Lower lobe of right lung (tissue), 2 donors: ENCODE results near the gene FOXG1. TPM values are rescaled to one million over a fixed set of nuclear protein-coding genes. Genes with fewer than 3 reads are reported as not detected.

Experiments
- ATAC-seq, 2 donors: fragments of 200-7000 bp; cut with Tn5 transposase; one replicate each; pipeline ENCODE4 v1.9.1; 2020 to 2022; ENCODE audit warnings: mild to moderate bottlenecking in 2 of 2, moderate library complexity in 2 of 2
- DNase-seq: peaks from one replicate; pipeline ENCODE4 v3.0.0-alpha.2; 2020
- H3K27ac ChIP-seq: fragments of 200-600 bp; one replicate; pipeline ENCODE4 v1.8.0; 2022
- H3K27me3 ChIP-seq: fragments of 200-600 bp; one replicate; pipeline ENCODE4 v1.8.0; 2022; ENCODE audit warnings: low read depth
- H3K36me3 ChIP-seq: fragments of 200-600 bp; one replicate; pipeline ENCODE4 v1.8.0; 2022; ENCODE audit warnings: mild to moderate bottlenecking
- H3K4me1 ChIP-seq: fragments of 200-600 bp; one replicate; pipeline ENCODE4 v1.8.0; 2022
- H3K4me3 ChIP-seq: fragments of 200-600 bp; one replicate; pipeline ENCODE4 v1.8.0; 2022; ENCODE audit warnings: mild to moderate bottlenecking
- H3K9me3 ChIP-seq: fragments of 200-600 bp; one replicate; pipeline ENCODE4 v1.8.0; 2022
- intact Hi-C: fragments of 100-400 bp; cut with DNase I; formaldehyde crosslinking; loops from one replicate; pipeline ENCODE4 v1.11.0; 2022
- total RNA-seq: library from RNA; stranded (reverse); fragmentation: NEBNext Ultra II Directional; extraction: Animal tissue kit (Norgen Biotek cat#: 25700); gene quantifications from one replicate; pipeline ENCODE4 v1.2.1, GENCODE V29; 2021
- TF ChIP-seq, protein P1 (sequence below): fragments of 200-600 bp; IDR thresholded peaks from one replicate; pipeline ENCODE4 v1.8.0; 2022; ENCODE audit warnings: antibody characterized with exemption, mild to moderate bottlenecking
- donor health status: DM: no; HTN: yes; CAD: no; lungs with severe emphysema.

Gene FOXG1
- total RNA-seq, 1 donor from 2014 or later = not detected

- TF ChIP-seq, protein P1, sequence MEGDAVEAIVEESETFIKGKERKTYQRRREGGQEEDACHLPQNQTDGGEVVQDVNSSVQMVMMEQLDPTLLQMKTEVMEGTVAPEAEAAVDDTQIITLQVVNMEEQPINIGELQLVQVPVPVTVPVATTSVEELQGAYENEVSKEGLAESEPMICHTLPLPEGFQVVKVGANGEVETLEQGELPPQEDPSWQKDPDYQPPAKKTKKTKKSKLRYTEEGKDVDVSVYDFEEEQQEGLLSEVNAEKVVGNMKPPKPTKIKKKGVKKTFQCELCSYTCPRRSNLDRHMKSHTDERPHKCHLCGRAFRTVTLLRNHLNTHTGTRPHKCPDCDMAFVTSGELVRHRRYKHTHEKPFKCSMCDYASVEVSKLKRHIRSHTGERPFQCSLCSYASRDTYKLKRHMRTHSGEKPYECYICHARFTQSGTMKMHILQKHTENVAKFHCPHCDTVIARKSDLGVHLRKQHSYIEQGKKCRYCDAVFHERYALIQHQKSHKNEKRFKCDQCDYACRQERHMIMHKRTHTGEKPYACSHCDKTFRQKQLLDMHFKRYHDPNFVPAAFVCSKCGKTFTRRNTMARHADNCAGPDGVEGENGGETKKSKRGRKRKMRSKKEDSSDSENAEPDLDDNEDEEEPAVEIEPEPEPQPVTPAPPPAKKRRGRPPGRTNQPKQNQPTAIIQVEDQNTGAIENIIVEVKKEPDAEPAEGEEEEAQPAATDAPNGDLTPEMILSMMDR = no peak
- Histone ChIP-seq H3K4me3 (no peak overlapping the region), H3K27ac (no peak overlapping the region), H3K27me3 (peaks cover 77% of the 10 kb centered on the region), H3K9me3 (no peaks in the 10 kb centered on the region), H3K36me3 (no peaks in the 10 kb centered on the region), H3K4me1 (no peaks in the 10 kb centered on the region)
- ATAC-seq (no peak), DNase-seq (no peak)
- intact Hi-C loops = loop anchor here (10.0 kb wide), 1 partner anchor 779 kb away; no protein-coding TSS in a partner anchor
Measured at GRCh38 chr14:28755884-28756268, 10.7 kb upstream of the FOXG1 start.

DNA sequence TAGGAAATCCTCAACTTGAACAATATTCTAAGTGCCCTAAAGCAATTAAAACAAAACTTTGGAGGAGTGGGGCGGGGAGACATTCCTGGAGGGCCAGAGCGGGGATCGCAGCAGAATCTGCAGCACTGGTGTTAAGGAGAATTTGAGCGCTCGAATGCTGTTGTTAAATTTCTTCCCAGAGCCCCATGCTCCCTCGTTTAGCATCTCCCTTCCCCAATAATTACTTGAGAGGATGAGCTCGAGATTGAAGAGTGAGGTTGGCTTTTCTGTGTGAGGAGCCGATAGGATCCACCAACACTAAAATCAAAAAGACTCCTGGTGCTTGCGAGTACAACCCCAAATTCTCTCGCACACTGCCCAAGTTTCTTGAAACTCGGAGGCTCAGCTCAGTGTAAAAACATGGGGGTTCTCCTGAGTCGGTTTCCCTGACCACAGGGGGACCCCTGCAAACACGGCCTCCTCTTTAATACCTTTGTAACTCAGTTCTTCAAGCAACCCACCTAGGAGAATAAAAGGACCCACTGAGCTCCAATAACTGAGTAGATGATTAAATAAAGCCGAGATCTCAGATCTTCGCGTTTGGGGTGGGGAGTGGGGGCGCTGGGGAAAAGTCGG, 10.2 kb upstream of the FOXG1 start:
- TF ChIP-seq, protein P1 = no peak
- Histone ChIP-seq H3K27ac (no peak overlapping the region), H3K4me1 (no peaks in the 10 kb centered on the region), H3K9me3 (no peaks in the 10 kb centered on the region), H3K4me3 (no peak overlapping the region), H3K36me3 (no peaks in the 10 kb centered on the region), H3K27me3 (peaks cover 82% of the 10 kb centered on the region)
- intact Hi-C loops = loop anchor here (10.0 kb wide), 1 partner anchor 778 kb away; no protein-coding TSS in a partner anchor
- ATAC-seq = no peak
- no peak for DNase-seq

- Histone ChIP-seq H3K27ac (no peak overlapping the region), H3K36me3 (no peaks in the 10 kb centered on the region), H3K4me3 (no peak overlapping the region), H3K9me3 (no peaks in the 10 kb centered on the region), H3K4me1 (no peaks in the 10 kb centered on the region), H3K27me3 (peaks cover 88% of the 10 kb centered on the region)
- intact Hi-C loops = loop anchor here (10.0 kb wide), 1 partner anchor 778 kb away; no protein-coding TSS in a partner anchor
- DNase-seq (no peak), ATAC-seq (no peak)
- TF ChIP-seq, protein P1 = peak; percentile 39
Measured at GRCh38 chr14:28756884-28757570, 9.6 kb upstream of the FOXG1 start.

GRCh38 chr14:28757786-28758185, 8.8 kb upstream of the FOXG1 start:
- Histone ChIP-seq H3K27ac (no peak overlapping the region), H3K36me3 (no peaks in the 10 kb centered on the region), H3K9me3 (no peaks in the 10 kb centered on the region), H3K27me3 (peaks cover 88% of the 10 kb centered on the region), H3K4me1 (no peaks in the 10 kb centered on the region), H3K4me3 (no peak overlapping the region)
- no peak for ATAC-seq
- no peak for DNase-seq
- TF ChIP-seq, protein P1 = no peak
- intact Hi-C loops = loop anchor here (10.0 kb wide), 1 partner anchor 777 kb away; no protein-coding TSS in a partner anchor

- Histone ChIP-seq H3K4me3 (no peak overlapping the region), H3K9me3 (no peaks in the 10 kb centered on the region), H3K36me3 (no peaks in the 10 kb centered on the region), H3K4me1 (no peaks in the 10 kb centered on the region), H3K27me3 (peaks cover 93% of the 10 kb centered on the region), H3K27ac (no peak overlapping the region)
- ATAC-seq (no peak), DNase-seq (no peak)
- TF ChIP-seq, protein P1 = no peak
- intact Hi-C loops = loop anchor here (10.0 kb wide), 1 partner anchor 776 kb away; no protein-coding TSS in a partner anchor
Measured at GRCh38 chr14:28758253-28758884, 8.2 kb upstream of the FOXG1 start.
